ENCODE results near the gene BACE1-AS. TPM values are rescaled to one million over a fixed set of nuclear protein-coding genes. Genes with fewer than 3 reads are reported as not detected.
"Not testable (repeated sequence)": the region's sequence is repeated elsewhere in the genome, so short reads cannot be mapped to it uniquely, and the experiment has no call there.

BACE1-AS gene
- total RNA-seq, 2 donors from 2014 or later, result 7.5 to 9.0 TPM

DNA sequence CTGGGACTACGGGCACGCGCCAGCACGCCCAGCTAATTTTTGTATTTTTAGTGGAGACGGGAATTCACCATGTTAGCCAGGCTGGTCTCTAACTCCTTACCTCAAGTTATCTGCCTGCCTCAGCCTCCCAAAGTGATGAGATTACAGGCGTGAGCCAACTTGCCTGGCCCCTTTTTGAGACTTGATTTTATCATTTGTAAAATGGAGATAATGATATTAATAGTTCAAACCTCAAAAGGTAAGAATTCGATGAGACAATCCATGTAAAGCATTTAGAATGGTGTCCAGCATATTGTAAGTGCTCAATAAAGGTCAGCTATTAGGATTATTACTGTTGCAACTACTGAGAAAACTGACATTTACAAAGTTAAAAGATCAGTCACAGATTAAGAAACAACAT is 27.6 kb downstream of the BACE1-AS start:
- Histone ChIP-seq H3K27me3 (no peaks in the 10 kb centered on the region), H3K36me3 (no peaks in the 10 kb centered on the region), H3K9me3 (no peaks in the 10 kb centered on the region), H3K4me1 (peaks cover 0 to 26% of the 10 kb centered on the region in 2 donors), H3K27ac (no peak overlapping the region), H3K4me3 (no peak overlapping the region)
- TF ChIP-seq, protein P1, sequence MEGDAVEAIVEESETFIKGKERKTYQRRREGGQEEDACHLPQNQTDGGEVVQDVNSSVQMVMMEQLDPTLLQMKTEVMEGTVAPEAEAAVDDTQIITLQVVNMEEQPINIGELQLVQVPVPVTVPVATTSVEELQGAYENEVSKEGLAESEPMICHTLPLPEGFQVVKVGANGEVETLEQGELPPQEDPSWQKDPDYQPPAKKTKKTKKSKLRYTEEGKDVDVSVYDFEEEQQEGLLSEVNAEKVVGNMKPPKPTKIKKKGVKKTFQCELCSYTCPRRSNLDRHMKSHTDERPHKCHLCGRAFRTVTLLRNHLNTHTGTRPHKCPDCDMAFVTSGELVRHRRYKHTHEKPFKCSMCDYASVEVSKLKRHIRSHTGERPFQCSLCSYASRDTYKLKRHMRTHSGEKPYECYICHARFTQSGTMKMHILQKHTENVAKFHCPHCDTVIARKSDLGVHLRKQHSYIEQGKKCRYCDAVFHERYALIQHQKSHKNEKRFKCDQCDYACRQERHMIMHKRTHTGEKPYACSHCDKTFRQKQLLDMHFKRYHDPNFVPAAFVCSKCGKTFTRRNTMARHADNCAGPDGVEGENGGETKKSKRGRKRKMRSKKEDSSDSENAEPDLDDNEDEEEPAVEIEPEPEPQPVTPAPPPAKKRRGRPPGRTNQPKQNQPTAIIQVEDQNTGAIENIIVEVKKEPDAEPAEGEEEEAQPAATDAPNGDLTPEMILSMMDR (IDR thresholded peaks at IDR 0.05), result no peak
- DNase-seq (ENCODE audit: low spot score), result no peak

DNA sequence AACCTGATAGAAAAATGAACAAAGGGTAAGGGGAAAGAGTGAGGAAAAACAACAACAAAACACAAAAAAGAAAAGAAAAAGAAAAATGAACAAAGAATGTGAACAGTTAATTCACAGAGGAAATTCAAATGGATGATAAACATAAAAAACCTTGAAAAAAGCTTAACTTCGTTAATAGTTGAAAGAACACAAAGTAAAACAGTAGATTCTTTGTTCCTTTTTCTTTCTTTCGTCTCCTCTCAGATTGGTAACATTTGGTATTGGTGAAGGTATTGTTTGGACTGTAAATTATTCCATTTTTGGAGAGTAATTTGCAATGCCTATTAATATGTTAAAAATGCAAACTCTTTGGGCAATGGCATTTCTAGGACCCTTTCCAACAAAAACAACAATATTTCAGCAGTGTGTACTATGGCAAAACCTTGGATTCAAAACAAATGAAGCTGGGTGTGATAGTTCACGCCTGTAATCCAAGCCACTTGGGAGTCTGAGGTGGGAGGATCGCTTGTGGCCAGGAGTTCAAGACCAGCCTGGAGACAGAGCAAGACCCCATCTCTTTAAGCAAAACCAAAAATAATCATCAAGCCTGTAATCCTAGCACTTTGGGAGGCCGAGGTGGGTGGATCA is 28.2 kb downstream of the BACE1-AS start:
- no peak for DNase-seq (ENCODE audit: low spot score)
- H3K27ac ChIP-seq, result no peak overlapping the region
- no peak overlapping the region for H3K4me3 ChIP-seq

DNA sequence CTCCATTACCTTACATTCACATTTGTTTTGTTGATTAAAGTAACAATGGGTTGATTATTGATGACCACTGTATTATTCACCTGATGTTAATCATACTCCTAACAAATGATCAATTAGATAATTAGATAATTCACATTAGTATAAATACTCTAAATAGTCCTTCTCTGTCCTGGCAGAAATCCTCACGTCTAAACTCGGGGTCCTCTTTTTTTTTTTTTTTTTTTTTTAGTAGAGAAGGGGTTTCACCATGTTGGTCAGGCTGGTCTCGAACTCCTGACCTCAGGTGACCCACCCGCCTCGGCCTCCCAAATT is 36.1 kb downstream of the BACE1-AS start:
- not testable (repeated sequence) for H3K36me3 ChIP-seq; DNase-seq (ENCODE audit: low spot score); H3K9me3 ChIP-seq; H3K27me3 ChIP-seq
- Histone ChIP-seq H3K4me3 (peak overlapping the region; percentile 74 to 83), H3K27ac (peak overlapping the region; percentile 89 to 91), H3K4me1 (peaks cover 0 to 14% of the 10 kb centered on the region in 2 donors)

More for the DNA sequence above, 28.2 kb downstream of the BACE1-AS start:
- TF ChIP-seq, protein P1 (IDR thresholded peaks at IDR 0.05), result no peak
- Histone ChIP-seq H3K4me1 (peaks cover 0 to 21% of the 10 kb centered on the region in 2 donors), H3K36me3 (no peaks in the 10 kb centered on the region), H3K27me3 (no peaks in the 10 kb centered on the region), H3K9me3 (no peaks in the 10 kb centered on the region)

DNA sequence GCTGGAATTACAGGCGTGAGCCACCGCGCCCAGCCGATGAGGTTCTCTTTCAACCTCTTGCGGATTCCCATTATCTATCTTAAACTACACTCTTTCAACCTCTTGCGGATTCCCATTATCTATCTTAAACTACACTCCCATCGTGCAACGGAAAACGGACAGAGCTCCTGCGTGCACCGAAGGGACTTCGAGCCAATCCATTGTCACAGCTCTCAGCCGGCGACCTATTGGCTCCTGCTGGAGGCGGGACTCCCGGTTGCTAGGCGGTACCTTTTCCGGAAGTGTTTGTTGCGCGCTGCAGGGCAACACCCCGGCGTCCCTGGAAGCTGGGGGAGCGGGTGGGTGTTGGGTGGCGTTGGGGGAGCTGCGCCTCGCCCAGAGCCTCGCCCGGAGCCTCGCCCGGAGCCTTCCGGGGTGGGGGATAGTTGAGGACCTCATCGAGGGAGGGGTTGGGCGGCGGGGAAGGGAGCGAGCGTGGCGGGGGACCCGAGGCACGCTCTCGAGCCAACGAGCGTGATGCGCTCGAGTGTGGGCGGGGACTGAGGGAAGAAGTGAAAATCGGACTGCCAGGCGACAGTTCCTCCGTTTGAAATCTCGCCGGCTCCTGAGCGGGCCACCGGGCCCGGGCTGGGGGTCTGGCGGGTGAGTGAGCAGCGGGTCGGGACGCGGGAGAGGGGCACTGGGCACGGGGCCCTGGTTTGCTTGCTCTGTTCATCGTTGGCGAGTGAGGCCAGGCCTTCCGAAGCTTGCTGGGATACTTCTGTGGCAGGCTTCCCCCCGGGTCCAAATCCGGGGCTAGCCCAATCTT is 36.6 kb downstream of the BACE1-AS start, which contains the start of gene CEP164:
CEP164 (plus strand) TSS at position 288 of the 808 bp plus-strand sequence. CDS start 10,733 bp downstream, outside the sequence.
- Histone ChIP-seq H3K27me3 (no peaks in the 10 kb centered on the region), H3K9me3 (no peaks in the 10 kb centered on the region), H3K4me3 (peak within 1 kb of the TSS; percentile 74 to 83), H3K4me1 (peaks cover 0 to 14% of the 10 kb centered on the region in 2 donors), H3K27ac (peak within 1 kb of the TSS; percentile 89 to 91), H3K36me3 (no peaks in the 10 kb centered on the region)
- TF ChIP-seq, protein P1 (IDR thresholded peaks at IDR 0.05), result no peak
- peak; percentile 96 for DNase-seq (ENCODE audit: low spot score)

DNA sequence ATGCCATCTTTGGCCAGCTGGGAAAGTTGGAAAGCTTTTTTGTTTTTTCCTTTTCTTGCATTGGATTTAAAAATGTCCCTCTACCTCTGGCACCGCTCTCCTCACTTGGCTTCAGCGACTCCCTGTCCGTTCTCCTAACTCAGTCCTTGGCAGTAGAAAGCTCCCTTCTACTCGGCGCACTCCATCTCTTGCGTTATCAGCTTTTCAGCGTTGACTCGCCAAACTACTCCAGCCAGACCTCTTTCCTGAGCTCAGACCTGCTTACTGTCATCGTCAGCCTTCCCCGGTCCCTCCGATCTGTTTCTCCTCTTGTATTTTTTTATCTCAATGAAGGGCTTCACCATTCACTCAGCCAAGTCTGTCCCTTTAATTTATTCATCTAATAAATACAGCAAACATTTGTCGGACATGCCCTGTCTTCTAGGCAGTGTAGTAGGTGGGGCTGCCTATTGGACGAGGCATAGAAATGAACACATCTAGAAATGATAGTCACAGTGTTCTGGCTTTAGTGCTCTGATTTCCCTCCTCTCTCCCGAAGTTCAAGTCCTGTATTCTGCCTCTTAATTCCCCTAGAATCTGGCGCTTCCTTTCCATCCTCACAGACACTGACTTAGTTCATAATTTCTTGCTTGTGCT is 37.3 kb downstream of the BACE1-AS start:
- Histone ChIP-seq H3K36me3 (no peaks in the 10 kb centered on the region), H3K27me3 (no peaks in the 10 kb centered on the region), H3K9me3 (no peaks in the 10 kb centered on the region), H3K27ac (peak overlapping the region; percentile 89 to 91), H3K4me3 (peak overlapping the region; percentile 74 to 83), H3K4me1 (peaks cover 0 to 14% of the 10 kb centered on the region in 2 donors)
- TF ChIP-seq, protein P1 (IDR thresholded peaks at IDR 0.05), result no peak
- DNase-seq (ENCODE audit: low spot score), result peak; percentile 72

DNA sequence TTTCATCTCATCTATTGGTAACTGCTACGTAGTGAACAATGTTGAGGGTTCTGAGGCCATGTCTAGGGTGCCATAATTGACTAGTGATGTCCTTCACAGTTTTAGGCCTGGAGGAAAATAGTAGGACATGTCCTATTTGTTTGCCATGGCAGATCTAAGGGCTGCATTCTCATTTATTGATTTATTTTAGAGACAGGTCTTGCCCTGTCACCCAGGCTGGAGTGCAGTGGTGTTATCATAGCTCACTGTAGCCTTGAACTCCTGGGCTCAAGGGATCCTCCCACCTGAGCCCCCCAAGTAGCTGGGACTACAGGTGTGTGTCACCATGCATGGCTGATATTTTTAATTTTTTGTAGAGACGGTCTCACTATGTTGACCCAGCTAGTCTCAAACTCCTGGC is 41.7 kb downstream of the BACE1-AS start:
- Histone ChIP-seq H3K27ac (no peak overlapping the region), H3K36me3 (peaks cover 15% of the 10 kb centered on the region)
- TF ChIP-seq, protein P1 (IDR thresholded peaks at IDR 0.05), result no peak

More for the DNA sequence above, 41.7 kb downstream of the BACE1-AS start:
- peaks cover 0 to 14% of the 10 kb centered on the region in 2 donors for H3K4me1 ChIP-seq
- no peaks in the 10 kb centered on the region for H3K27me3 ChIP-seq
- no peak for DNase-seq (ENCODE audit: low spot score)
- H3K4me3 ChIP-seq, result no peak overlapping the region
- no peaks in the 10 kb centered on the region for H3K9me3 ChIP-seq

All from right atrium auricular region (tissue), 2 donors.